HepG2 (cell line): Measurements from ENCODE around the gene GSTM1. TPM values are rescaled to one million over a fixed set of nuclear protein-coding genes. Genes with fewer than 3 reads are reported as not detected.

Experiments
- ATAC-seq: fragments of 200-7000 bp; cut with Tn5 transposase; 3 replicates; pipeline ENCODE4 v1.9.1; 2020; ENCODE audit warnings: mild to moderate bottlenecking, moderate library complexity
- BruUV-seq: library from RNA; stranded (reverse); fragments of 400-500 nt; replicated peaks from 2 replicates; lab custom pipeline; 2021; lab: Mats Ljungman, UMichigan
- CTCF ChIA-PET: fragments of 300-600 bp; formaldehyde crosslinking; extraction: SDS; loops from one replicate; lab custom pipeline; 2021; ENCODE audit warnings: low total read pairs, inconsistent platforms, low intra/inter-chr PET ratio; lab: Yijun Ruan, JAX
- POLR2A ChIA-PET: fragments of 350-600 bp; sonication (Branson Sonifier 250); formaldehyde crosslinking; loops from one replicate; lab custom pipeline; 2020; ENCODE audit warnings: antibody characterized with exemption, inconsistent platforms; lab: Yijun Ruan, JAX
- DNase-seq: peaks from one replicate; pipeline ENCODE4 v3.0.0-alpha.2; 2015; ENCODE audit warnings: low spot score
- FAIRE-seq: peaks from 3 replicates; lab custom pipeline; 2011; peaks lifted over from hg19 to GRCh38; lab: Jason Lieb, UNC
- H2AFZ ChIP-seq: one replicate; pipeline ENCODE4 v1.6.1; 2011; ENCODE audit warnings: low read length, inconsistent platforms
- H3K27ac ChIP-seq: fragments of 300-600 bp; 3 replicates; pipeline ENCODE4 v1.8.0; 2011; ENCODE audit warnings: mixed run types, mild to moderate bottlenecking, mixed read lengths, low read length, inconsistent platforms; ENCODE audit not compliant: insufficient read depth; ENCODE audit errors: extremely low read length
- H3K27me3 ChIP-seq, 2 experiments: fragments of 200-600 bp in 1 of 2; 2 replicates in 1 of 2; 3 replicates in 1 of 2; pipeline versions ENCODE4 v1.6.0 to v1.8.0; 2011; ENCODE audit warnings: low read length in 2 of 2, mild to moderate bottlenecking in 2 of 2, moderate library complexity in 2 of 2, inconsistent platforms in 1 of 2; ENCODE audit not compliant: insufficient read depth in 2 of 2, control insufficient read depth in 1 of 2
- H3K36me3 ChIP-seq, 2 experiments: fragments of 200-600 bp in 1 of 2; replicated peaks in 1 of 2; 2 replicates in 1 of 2; 3 replicates in 1 of 2; pipeline versions ENCODE4 v1.5.1 to v1.8.0; 2011; ENCODE audit warnings: low read length in 2 of 2, inconsistent platforms in 1 of 2; ENCODE audit not compliant: insufficient read depth in 2 of 2, control insufficient read depth in 1 of 2
- H3K4me1 ChIP-seq: 2 replicates; pipeline ENCODE4 v1.5.1; 2012; ENCODE audit warnings: low read length, inconsistent platforms; ENCODE audit not compliant: insufficient read depth
- H3K4me2 ChIP-seq: 2 replicates; pipeline ENCODE4 v1.6.0; 2011; ENCODE audit warnings: low read depth, low read length, inconsistent platforms
- H3K4me3 ChIP-seq, 3 experiments: fragments of 200-600 bp in 1 of 3; sonication (generic), shearing (Covaris generic) in 1 of 3; replicated peaks in 1 of 3; 2 replicates each; pipeline ENCODE4 v1.5.1; 2011 to 2016; ENCODE audit warnings: low read length in 3 of 3, inconsistent platforms in 2 of 3, low read depth in 2 of 3, mild to moderate bottlenecking in 2 of 3, control low read depth in 1 of 3, mixed read lengths in 1 of 3; ENCODE audit not compliant: insufficient read depth in 1 of 3
- H3K79me2 ChIP-seq: one replicate; pipeline ENCODE4 v1.6.1; 2011; ENCODE audit warnings: low read length, inconsistent platforms; ENCODE audit not compliant: insufficient read depth
- H3K9ac ChIP-seq: 2 replicates; pipeline ENCODE4 v1.6.0; 2011; ENCODE audit warnings: mild to moderate bottlenecking, low read depth, low read length, inconsistent platforms; ENCODE audit not compliant: insufficient read depth
- H3K9me3 ChIP-seq: 2 replicates; pipeline ENCODE4 v1.5.1; 2012; ENCODE audit warnings: mild to moderate bottlenecking, low read length
- H4K20me1 ChIP-seq: 2 replicates; pipeline ENCODE4 v1.6.0; 2011; ENCODE audit warnings: inconsistent platforms, mild to moderate bottlenecking, low read length, moderate library complexity; ENCODE audit not compliant: insufficient read depth
- BCL6 ChIP-seq: IDR thresholded peaks from 2 replicates; pipeline ENCODE4 v1.6.1; 2016; ENCODE audit warnings: missing genetic modification reagents, missing compliant biosample characterization
- CREB1 ChIP-seq, 2 experiments: fragments of 450-650 bp in 1 of 2; IDR thresholded peaks; 2 replicates each; pipeline ENCODE4 v1.6.1; 2016 to 2017; ENCODE audit warnings: control low read depth in 1 of 2, mild to moderate bottlenecking in 1 of 2, missing compliant biosample characterization in 1 of 2, missing genetic modification characterization in 1 of 2
- EEA1 ChIP-seq: sonication (generic); formaldehyde crosslinking; IDR thresholded peaks from 2 replicates; pipeline ENCODE4 v1.5.1; 2020; ENCODE audit warnings: mild to moderate bottlenecking, missing genetic modification reagents, borderline replicate concordance
- PAX8 ChIP-seq: sonication (generic); formaldehyde crosslinking; IDR thresholded peaks from 2 replicates; pipeline ENCODE4 v1.8.0; 2022; ENCODE audit warnings: mild to moderate bottlenecking, missing genetic modification reagents, borderline replicate concordance
- THYN1 ChIP-seq: sonication (generic); formaldehyde crosslinking; IDR thresholded peaks from 2 replicates; pipeline ENCODE4 v1.8.1; 2023; ENCODE audit warnings: low read depth, mild to moderate bottlenecking, moderate library complexity, missing genetic modification reagents, borderline replicate concordance
- ZMYM3 ChIP-seq: sonication (generic); formaldehyde crosslinking; IDR thresholded peaks from 2 replicates; pipeline ENCODE4 v1.5.1; 2020; ENCODE audit warnings: mild to moderate bottlenecking, missing genetic modification reagents
- ZMYM4 ChIP-seq: sonication (generic); formaldehyde crosslinking; IDR thresholded peaks from 2 replicates; pipeline ENCODE4 v1.8.1; 2023; ENCODE audit warnings: mild to moderate bottlenecking, missing genetic modification reagents
- ZNF775 ChIP-seq: sonication (generic); formaldehyde crosslinking; IDR thresholded peaks from 2 replicates; pipeline ENCODE4 v1.4.0; 2020; ENCODE audit warnings: missing genetic modification reagents, mild to moderate bottlenecking, moderate library complexity, borderline replicate concordance
- WGBS: methylation state at CpG from one replicate; pipeline ENCODE4 v1.1.6; 2017; ENCODE audit warnings: low lambda C conversion rate; 5-methylcytosine and 5-hydroxymethylcytosine counted together
- in situ Hi-C: cut with HindIII; loops from 2 replicates; pipeline ENCODE4 v1.10.0; 2017; ENCODE audit warnings: low pct_unique_long_range_greater_than_20kb; ENCODE audit not compliant: extremely low pct_ligation_motif_present
- intact Hi-C: fragments of 100-400 bp; cut with micrococcal nuclease; formaldehyde crosslinking; loops from one replicate; pipeline ENCODE4 v1.10.0; 2022; ENCODE audit not compliant: unreplicated experiment
- polyA plus RNA-seq, 8 experiments: library from polyadenylated mRNA; depleted of rRNA in 3 of 8; stranded (reverse) in 7 of 8; unstranded in 1 of 8; fragments of >200 nt; fragmentation: Illumina TruSeq in 4 of 8; extraction: Trizol in 4 of 8; gene quantifications; 2 replicates each; pipeline versions ENCODE4 v1.2.1 to v1.2.3, GENCODE V29; 2011 to 2016; ENCODE audit warnings: low read depth in 4 of 8, missing spikeins in 1 of 8, mixed read lengths in 1 of 8; ENCODE audit not compliant: insufficient read depth in 1 of 8
- total RNA-seq, 5 experiments: library from RNA; depleted of rRNA; stranded (reverse); fragments of >200 nt; fragmentation: Illumina TruSeq; extraction: Trizol; gene quantifications; 2 replicates each; pipeline ENCODE4 v1.2.3, GENCODE V29; 2016; ENCODE audit warnings: low read depth in 1 of 5
- TF ChIP-seq, protein P1 (sequence below): sonication (generic); formaldehyde crosslinking; IDR thresholded peaks from 2 replicates; pipeline ENCODE4 v1.5.0; 2020; ENCODE audit warnings: mild to moderate bottlenecking, missing genetic modification reagents
- TF ChIP-seq, protein P2 (sequence below): sonication (generic); formaldehyde crosslinking; IDR thresholded peaks from 2 replicates; pipeline ENCODE4 v1.5.1; 2020; ENCODE audit warnings: mild to moderate bottlenecking, moderate library complexity, missing genetic modification reagents
- TF ChIP-seq, protein P3 (sequence below): IDR thresholded peaks from 2 replicates; pipeline ENCODE4 v1.6.1; 2016; ENCODE audit warnings: low read depth, missing genetic modification reagents, missing compliant biosample characterization

Gene GSTM1
- total and polyA plus RNA-seq, 2 of the 13 experiments (the other 11 are each of a cell fraction or from before 2014, with no cell fraction given) = 0.42 TPM; not detected in 1

DNA sequence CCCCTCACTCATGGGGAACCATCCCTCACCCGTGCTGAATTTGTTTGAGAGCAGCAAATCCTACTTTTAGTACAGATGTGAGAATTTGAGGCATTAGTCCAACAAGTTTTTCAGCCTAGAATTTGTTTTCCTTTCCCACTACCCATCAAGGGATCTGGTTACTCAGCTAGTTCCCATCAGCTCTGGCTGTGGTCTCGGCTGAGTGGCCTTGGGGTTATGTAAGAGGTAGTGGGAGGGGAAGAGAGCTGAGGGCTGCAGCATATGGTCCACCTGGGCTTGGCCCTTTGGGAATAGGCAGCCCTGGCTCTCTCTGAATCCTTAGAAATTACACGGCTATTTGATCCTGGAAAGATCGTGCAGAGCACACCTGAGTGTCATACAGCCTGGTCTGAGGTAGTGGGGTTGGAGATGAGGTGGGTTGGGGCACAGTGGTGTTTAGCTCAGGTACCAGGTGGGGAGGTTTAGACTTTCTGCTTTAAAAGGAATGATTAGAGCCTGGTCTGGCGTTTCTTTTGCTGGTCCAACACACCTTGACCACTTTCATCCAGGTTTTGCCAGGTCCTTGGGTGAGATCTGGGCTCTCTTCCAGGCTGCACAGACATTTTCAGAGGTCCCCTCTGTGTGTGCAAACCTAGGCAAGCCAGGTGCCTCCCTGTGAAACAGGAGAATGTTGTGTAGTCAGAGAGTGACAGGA, 27.5 kb upstream of the GSTM1 start:
- POLR2A ChIA-PET = no interaction called here
- Histone ChIP-seq H4K20me1 (no peaks in the 10 kb centered on the region), H3K9ac (no peak overlapping the region), H3K9me3 (no peaks in the 10 kb centered on the region), H3K4me2 (no peak overlapping the region), H3K27ac (no peak overlapping the region), H3K4me3 (no peak overlapping the region), H3K4me1 (peaks cover 27% of the 10 kb centered on the region), H3K36me3 (no peaks in the 10 kb centered on the region; a peak in 2 of 5 replicates), H2AFZ (no peak overlapping the region), H3K27me3 (no peaks in the 10 kb centered on the region), H3K79me2 (no peaks in the 10 kb centered on the region)
- intact Hi-C loops (loop anchor here (5.0 kb wide), 1 partner anchor 112 kb away; no protein-coding TSS in a partner anchor), in situ Hi-C loops (loop anchor here (10.0 kb wide), 1 partner anchor 55 kb away; the partner anchor contains the start of gene GSTM5)
- no peak for ATAC-seq
- DNase-seq = peak; percentile 30
- BruUV-seq = no TSS peak
- no peak for FAIRE-seq
- CTCF ChIA-PET = no interaction called here
- WGBS = 75% methylated on average over 5 of the region's 5 CpGs
- TF ChIP-seq, protein P1, sequence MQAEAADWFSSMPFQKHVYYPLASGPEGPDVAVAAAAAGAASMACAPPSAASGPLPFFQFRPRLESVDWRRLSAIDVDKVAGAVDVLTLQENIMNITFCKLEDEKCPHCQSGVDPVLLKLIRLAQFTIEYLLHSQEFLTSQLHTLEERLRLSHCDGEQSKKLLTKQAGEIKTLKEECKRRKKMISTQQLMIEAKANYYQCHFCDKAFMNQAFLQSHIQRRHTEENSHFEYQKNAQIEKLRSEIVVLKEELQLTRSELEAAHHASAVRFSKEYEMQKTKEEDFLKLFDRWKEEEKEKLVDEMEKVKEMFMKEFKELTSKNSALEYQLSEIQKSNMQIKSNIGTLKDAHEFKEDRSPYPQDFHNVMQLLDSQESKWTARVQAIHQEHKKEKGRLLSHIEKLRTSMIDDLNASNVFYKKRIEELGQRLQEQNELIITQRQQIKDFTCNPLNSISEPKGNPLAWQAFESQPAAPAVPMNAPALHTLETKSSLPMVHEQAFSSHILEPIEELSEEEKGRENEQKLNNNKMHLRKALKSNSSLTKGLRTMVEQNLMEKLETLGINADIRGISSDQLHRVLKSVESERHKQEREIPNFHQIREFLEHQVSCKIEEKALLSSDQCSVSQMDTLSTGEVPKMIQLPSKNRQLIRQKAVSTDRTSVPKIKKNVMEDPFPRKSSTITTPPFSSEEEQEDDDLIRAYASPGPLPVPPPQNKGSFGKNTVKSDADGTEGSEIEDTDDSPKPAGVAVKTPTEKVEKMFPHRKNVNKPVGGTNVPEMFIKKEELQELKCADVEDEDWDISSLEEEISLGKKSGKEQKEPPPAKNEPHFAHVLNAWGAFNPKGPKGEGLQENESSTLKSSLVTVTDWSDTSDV = no peak
- no peak for TF ChIP-seq PAX8 (CRISPR knock-in tag)
- TF ChIP-seq, protein P2, sequence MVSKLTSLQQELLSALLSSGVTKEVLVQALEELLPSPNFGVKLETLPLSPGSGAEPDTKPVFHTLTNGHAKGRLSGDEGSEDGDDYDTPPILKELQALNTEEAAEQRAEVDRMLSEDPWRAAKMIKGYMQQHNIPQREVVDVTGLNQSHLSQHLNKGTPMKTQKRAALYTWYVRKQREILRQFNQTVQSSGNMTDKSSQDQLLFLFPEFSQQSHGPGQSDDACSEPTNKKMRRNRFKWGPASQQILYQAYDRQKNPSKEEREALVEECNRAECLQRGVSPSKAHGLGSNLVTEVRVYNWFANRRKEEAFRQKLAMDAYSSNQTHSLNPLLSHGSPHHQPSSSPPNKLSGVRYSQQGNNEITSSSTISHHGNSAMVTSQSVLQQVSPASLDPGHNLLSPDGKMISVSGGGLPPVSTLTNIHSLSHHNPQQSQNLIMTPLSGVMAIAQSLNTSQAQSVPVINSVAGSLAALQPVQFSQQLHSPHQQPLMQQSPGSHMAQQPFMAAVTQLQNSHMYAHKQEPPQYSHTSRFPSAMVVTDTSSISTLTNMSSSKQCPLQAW (CRISPR knock-in tag) = 0 out of 2 replicates have a peak, but pooled peaks have one; percentile 28
- TF ChIP-seq, protein P3, sequence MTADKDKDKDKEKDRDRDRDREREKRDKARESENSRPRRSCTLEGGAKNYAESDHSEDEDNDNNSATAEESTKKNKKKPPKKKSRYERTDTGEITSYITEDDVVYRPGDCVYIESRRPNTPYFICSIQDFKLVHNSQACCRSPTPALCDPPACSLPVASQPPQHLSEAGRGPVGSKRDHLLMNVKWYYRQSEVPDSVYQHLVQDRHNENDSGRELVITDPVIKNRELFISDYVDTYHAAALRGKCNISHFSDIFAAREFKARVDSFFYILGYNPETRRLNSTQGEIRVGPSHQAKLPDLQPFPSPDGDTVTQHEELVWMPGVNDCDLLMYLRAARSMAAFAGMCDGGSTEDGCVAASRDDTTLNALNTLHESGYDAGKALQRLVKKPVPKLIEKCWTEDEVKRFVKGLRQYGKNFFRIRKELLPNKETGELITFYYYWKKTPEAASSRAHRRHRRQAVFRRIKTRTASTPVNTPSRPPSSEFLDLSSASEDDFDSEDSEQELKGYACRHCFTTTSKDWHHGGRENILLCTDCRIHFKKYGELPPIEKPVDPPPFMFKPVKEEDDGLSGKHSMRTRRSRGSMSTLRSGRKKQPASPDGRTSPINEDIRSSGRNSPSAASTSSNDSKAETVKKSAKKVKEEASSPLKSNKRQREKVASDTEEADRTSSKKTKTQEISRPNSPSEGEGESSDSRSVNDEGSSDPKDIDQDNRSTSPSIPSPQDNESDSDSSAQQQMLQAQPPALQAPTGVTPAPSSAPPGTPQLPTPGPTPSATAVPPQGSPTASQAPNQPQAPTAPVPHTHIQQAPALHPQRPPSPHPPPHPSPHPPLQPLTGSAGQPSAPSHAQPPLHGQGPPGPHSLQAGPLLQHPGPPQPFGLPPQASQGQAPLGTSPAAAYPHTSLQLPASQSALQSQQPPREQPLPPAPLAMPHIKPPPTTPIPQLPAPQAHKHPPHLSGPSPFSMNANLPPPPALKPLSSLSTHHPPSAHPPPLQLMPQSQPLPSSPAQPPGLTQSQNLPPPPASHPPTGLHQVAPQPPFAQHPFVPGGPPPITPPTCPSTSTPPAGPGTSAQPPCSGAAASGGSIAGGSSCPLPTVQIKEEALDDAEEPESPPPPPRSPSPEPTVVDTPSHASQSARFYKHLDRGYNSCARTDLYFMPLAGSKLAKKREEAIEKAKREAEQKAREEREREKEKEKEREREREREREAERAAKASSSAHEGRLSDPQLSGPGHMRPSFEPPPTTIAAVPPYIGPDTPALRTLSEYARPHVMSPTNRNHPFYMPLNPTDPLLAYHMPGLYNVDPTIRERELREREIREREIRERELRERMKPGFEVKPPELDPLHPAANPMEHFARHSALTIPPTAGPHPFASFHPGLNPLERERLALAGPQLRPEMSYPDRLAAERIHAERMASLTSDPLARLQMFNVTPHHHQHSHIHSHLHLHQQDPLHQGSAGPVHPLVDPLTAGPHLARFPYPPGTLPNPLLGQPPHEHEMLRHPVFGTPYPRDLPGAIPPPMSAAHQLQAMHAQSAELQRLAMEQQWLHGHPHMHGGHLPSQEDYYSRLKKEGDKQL (CRISPR knock-in tag) = no peak
- no peak for TF ChIP-seq EEA1 (CRISPR knock-in tag)
- TF ChIP-seq THYN1 (CRISPR knock-in tag) = no peak
- TF ChIP-seq ZNF775 (CRISPR knock-in tag) = no peak
- TF ChIP-seq ZMYM3 (CRISPR knock-in tag) = no peak
- TF ChIP-seq BCL6 (CRISPR knock-in tag) = peak; percentile 44; the same call in 1 of the 2 replicates
- no peak for TF ChIP-seq ZMYM4 (CRISPR knock-in tag)
- no peak for TF ChIP-seq CREB1 (IDR thresholded peaks at IDR 0.05)
- TF ChIP-seq CREB1 (CRISPR knock-in tag; IDR thresholded peaks at IDR 0.05) = no peak
